K562 treated with DMSO at 1 percent for 4 hours (cell line): ENCODE measurements around the gene RAMP3. TPM values are rescaled to one million over a fixed set of nuclear protein-coding genes. Genes with fewer than 3 reads are reported as not detected.

ENCODE experiments used
- total RNA-seq: library from RNA; unstranded; fragments of 300-600 nt; gene quantifications from 2 replicates; pipeline ENCODE4 v1.2.3, GENCODE V29; 2022; ENCODE audit not compliant: insufficient read depth

RAMP3 gene
- not detected in 2 replicates for total RNA-seq

GRCh38 chr7:45157653-45158401 lies at the start of gene RAMP3:
TSS of gene RAMP3 (plus strand) at chr7:45157791. CDS start at chr7:45157829, 38 bp downstream.

GRCh38 chr7:45111298-45112223 lies 46.0 kb upstream of the RAMP3 start, which contains the start of gene TBRG4:
TSS of gene TBRG4 (minus strand) at chr7:45111697. CDS start at chr7:45109237, 2,460 bp downstream.

Other genes with a start within 250 kb of the RAMP3 start
- gene MYO1G, start 178.8 kb upstream of the RAMP3 start, total RNA-seq = 0.31 TPM in 1 of 2 replicates, not detected in the other
- 34.5 and 35.5 TPM in 2 replicates for gene CCM2, start 157.6 kb upstream of the RAMP3 start, total RNA-seq
- not detected in 2 replicates for gene NACAD, start 68.8 kb upstream of the RAMP3 start, total RNA-seq
- 108 and 119 TPM in 2 replicates for gene TBRG4, start 46.1 kb upstream of the RAMP3 start, total RNA-seq